ENCODE results near the gene CDH23.

The CDH23 gene

GRCh38 chr10:71742301-71743088 lies 345.8 kb downstream of the CDH23 start:
- DNase-seq (ENCODE audit: low read depth) = no peak
- H3K4me3 ChIP-seq (ENCODE audit: low read length) = no peak overlapping the region
- TF ChIP-seq CTCF (IDR thresholded peaks at IDR 0.05; ENCODE audit: insufficient read depth, low read depth, low read length, missing control alignments) = no peak

- no peak overlapping the region for H3K4me3 ChIP-seq (ENCODE audit: low read length)
- TF ChIP-seq CTCF (IDR thresholded peaks at IDR 0.05; ENCODE audit: insufficient read depth, low read depth, low read length, missing control alignments) = no peak
- no peak for DNase-seq (ENCODE audit: low read depth)
These were observed 346.5 kb downstream of the CDH23 start for GRCh38 chr10:71743089-71743838.

- H3K4me3 ChIP-seq (ENCODE audit: low read length) = no peak overlapping the region
- no peak for TF ChIP-seq CTCF (IDR thresholded peaks at IDR 0.05; ENCODE audit: insufficient read depth, low read depth, low read length, missing control alignments)
- DNase-seq (ENCODE audit: low read depth) = no peak
These were observed 347.1 kb downstream of the CDH23 start for GRCh38 chr10:71743866-71744265.

GRCh38 chr10:71744897-71745663 lies 348.4 kb downstream of the CDH23 start:
- H3K4me3 ChIP-seq (ENCODE audit: low read length) = no peak overlapping the region
- TF ChIP-seq CTCF (IDR thresholded peaks at IDR 0.05; ENCODE audit: insufficient read depth, low read depth, low read length, missing control alignments) = no peak
- no peak for DNase-seq (ENCODE audit: low read depth)

GRCh38 chr10:71745664-71746250 lies 349.0 kb downstream of the CDH23 start:
- no peak overlapping the region for H3K4me3 ChIP-seq (ENCODE audit: low read length)
- DNase-seq (ENCODE audit: low read depth) = no peak
- TF ChIP-seq CTCF (IDR thresholded peaks at IDR 0.05; ENCODE audit: insufficient read depth, low read depth, low read length, missing control alignments) = no peak

- no peak for TF ChIP-seq CTCF (IDR thresholded peaks at IDR 0.05; ENCODE audit: insufficient read depth, low read depth, low read length, missing control alignments)
- no peak for DNase-seq (ENCODE audit: low read depth)
- H3K4me3 ChIP-seq (ENCODE audit: low read length) = no peak overlapping the region
These were observed 349.8 kb downstream of the CDH23 start for GRCh38 chr10:71746344-71747037.

All from epithelial cell of esophagus (primary cell).